Measurements from ENCODE around the gene B4GALNT4.

B4GALNT4 gene

GRCh38 chr11:413120-414081, 44.1 kb downstream of the B4GALNT4 start:
- DNase-seq (peak; percentile 60), ATAC-seq (ENCODE audit: insufficient read depth, low read depth) (no peak)
- Histone ChIP-seq H3K4me2 (ENCODE audit: insufficient read depth, low read length) (peak overlapping the region; percentile 84), H3K27ac (ENCODE audit: low read length) (peak overlapping the region; percentile 94), H3K4me1 (ENCODE audit: insufficient read depth, low read length) (peaks cover 57% of the 10 kb centered on the region), H3K79me2 (ENCODE audit: insufficient read depth, low read length) (peaks cover 16% of the 10 kb centered on the region), H3K27me3 (ENCODE audit: insufficient read depth, low read length, poor library complexity) (peaks cover 8% of the 10 kb centered on the region), H3K36me3 (ENCODE audit: insufficient read depth, low read length) (no peaks in the 10 kb centered on the region; the same call in 1 of the 2 replicates), H3K9me3 (ENCODE audit: insufficient read depth, low read length, severe bottlenecking) (no peaks in the 10 kb centered on the region), H3K9ac (ENCODE audit: low read depth, low read length) (peak overlapping the region; percentile 12; the same call in 1 of the 2 replicates), H4K20me1 (ENCODE audit: insufficient read depth, low read length) (peaks cover 4% of the 10 kb centered on the region; the same call in 1 of the 2 replicates), H3K4me3 (ENCODE audit: low read depth in 1 of 2, low read length in 2 of 2) (peak overlapping the region in 1 of 2 experiments; percentile 80; a peak in 1 of 4 replicates), H2AFZ (ENCODE audit: low read depth, low read length) (no peak overlapping the region)
- TF ChIP-seq EZH2 (IDR thresholded peaks at IDR 0.05; ENCODE audit: borderline replicate concordance, low read depth, low read length, severe bottlenecking): no peak
- TF ChIP-seq, protein P1, sequence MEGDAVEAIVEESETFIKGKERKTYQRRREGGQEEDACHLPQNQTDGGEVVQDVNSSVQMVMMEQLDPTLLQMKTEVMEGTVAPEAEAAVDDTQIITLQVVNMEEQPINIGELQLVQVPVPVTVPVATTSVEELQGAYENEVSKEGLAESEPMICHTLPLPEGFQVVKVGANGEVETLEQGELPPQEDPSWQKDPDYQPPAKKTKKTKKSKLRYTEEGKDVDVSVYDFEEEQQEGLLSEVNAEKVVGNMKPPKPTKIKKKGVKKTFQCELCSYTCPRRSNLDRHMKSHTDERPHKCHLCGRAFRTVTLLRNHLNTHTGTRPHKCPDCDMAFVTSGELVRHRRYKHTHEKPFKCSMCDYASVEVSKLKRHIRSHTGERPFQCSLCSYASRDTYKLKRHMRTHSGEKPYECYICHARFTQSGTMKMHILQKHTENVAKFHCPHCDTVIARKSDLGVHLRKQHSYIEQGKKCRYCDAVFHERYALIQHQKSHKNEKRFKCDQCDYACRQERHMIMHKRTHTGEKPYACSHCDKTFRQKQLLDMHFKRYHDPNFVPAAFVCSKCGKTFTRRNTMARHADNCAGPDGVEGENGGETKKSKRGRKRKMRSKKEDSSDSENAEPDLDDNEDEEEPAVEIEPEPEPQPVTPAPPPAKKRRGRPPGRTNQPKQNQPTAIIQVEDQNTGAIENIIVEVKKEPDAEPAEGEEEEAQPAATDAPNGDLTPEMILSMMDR (IDR thresholded peaks at IDR 0.05; ENCODE audit: borderline replicate concordance, extremely low read depth, low read length, poor library complexity, severe bottlenecking): no peak

DNA sequence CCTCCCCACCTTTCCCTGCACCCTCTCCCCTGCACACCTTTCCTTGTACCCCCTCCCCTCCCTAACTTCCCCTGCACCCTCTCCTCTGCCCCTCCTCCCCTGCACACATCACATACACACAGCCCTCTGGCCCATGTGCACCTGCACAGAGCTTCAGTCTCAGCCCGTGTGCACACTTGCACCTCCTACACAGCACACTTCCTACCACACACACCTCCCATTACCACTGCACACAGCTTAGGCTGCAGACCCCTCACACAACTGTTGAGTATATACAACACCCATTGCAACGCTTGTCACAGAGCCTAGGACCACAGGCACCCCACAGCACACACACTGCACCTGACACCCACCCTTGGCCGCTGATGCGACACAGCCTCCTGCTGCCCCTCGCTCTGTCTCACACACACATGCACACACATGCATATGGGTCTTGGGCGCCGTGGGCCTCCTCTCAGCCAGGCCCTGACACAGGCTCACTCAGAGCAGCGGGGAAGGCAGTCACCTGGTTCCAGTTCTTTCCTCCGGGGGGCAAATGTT, 45.1 kb downstream of the B4GALNT4 start:
- peak; percentile 48 for ATAC-seq (ENCODE audit: insufficient read depth, low read depth)
- Histone ChIP-seq H3K4me2 (ENCODE audit: insufficient read depth, low read length) (peak overlapping the region; percentile 84), H3K4me3 (ENCODE audit: low read depth in 1 of 2, low read length in 2 of 2) (peak overlapping the region; percentile 23 to 80)

DNA sequence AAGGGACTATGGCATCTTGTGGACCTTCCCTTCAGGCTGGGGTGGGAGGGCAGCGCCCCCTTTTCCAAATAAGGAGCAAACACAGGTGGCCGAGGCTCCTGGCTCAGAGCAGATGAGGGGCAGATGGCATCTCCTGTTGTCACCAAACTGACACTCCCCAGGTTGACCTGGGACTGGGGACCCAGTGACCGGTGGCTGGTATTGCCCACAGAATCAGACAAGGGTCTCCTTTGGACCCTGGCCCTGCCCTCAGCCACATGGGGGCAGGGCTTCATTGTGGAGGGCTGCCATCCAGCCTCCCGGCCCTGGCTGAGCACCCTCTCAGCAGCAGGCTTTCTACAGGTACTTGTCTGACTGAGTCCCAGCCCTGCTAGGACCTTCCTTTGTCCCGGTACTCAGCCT, 46.3 kb downstream of the B4GALNT4 start:
- Histone ChIP-seq H3K9ac (ENCODE audit: low read depth, low read length) (peak overlapping the region; percentile 88), H3K4me2 (ENCODE audit: insufficient read depth, low read length) (peak overlapping the region; percentile 84), H3K27ac (ENCODE audit: low read length) (peak overlapping the region; percentile 81), H3K36me3 (ENCODE audit: insufficient read depth, low read length) (no peaks in the 10 kb centered on the region), H2AFZ (ENCODE audit: low read depth, low read length) (0 out of 2 replicates have a peak overlapping the region, but pooled peaks have one; percentile 45), H3K9me3 (ENCODE audit: insufficient read depth, low read length, severe bottlenecking) (no peaks in the 10 kb centered on the region), H3K27me3 (ENCODE audit: insufficient read depth, low read length, poor library complexity) (peaks cover 8% of the 10 kb centered on the region), H3K4me3 (ENCODE audit: low read depth in 1 of 2, low read length in 2 of 2) (peak overlapping the region in 1 of 2 experiments; percentile 80; a peak in 2 of 4 replicates), H3K4me1 (ENCODE audit: insufficient read depth, low read length) (peaks cover 45% of the 10 kb centered on the region), H3K79me2 (ENCODE audit: insufficient read depth, low read length) (peaks cover 16% of the 10 kb centered on the region), H4K20me1 (ENCODE audit: insufficient read depth, low read length) (no peaks in the 10 kb centered on the region)
- DNase-seq (no peak), ATAC-seq (ENCODE audit: insufficient read depth, low read depth) (no peak)
- no peak for TF ChIP-seq EZH2 (IDR thresholded peaks at IDR 0.05; ENCODE audit: borderline replicate concordance, low read depth, low read length, severe bottlenecking)
- TF ChIP-seq, protein P1 (IDR thresholded peaks at IDR 0.05; ENCODE audit: borderline replicate concordance, extremely low read depth, low read length, poor library complexity, severe bottlenecking): peak; percentile 42

More for the DNA sequence above, 45.1 kb downstream of the B4GALNT4 start:
- Histone ChIP-seq H4K20me1 (ENCODE audit: insufficient read depth, low read length) (peaks cover under 1% of the 10 kb centered on the region; the same call in 1 of the 2 replicates), H3K36me3 (ENCODE audit: insufficient read depth, low read length) (no peaks in the 10 kb centered on the region; the same call in 1 of the 2 replicates), H3K79me2 (ENCODE audit: insufficient read depth, low read length) (peaks cover 16% of the 10 kb centered on the region), H3K9me3 (ENCODE audit: insufficient read depth, low read length, severe bottlenecking) (no peaks in the 10 kb centered on the region), H2AFZ (ENCODE audit: low read depth, low read length) (peak overlapping the region; percentile 84), H3K9ac (ENCODE audit: low read depth, low read length) (peak overlapping the region; percentile 88), H3K27me3 (ENCODE audit: insufficient read depth, low read length, poor library complexity) (peaks cover 8% of the 10 kb centered on the region), H3K27ac (ENCODE audit: low read length) (peak overlapping the region; percentile 94), H3K4me1 (ENCODE audit: insufficient read depth, low read length) (peaks cover 48% of the 10 kb centered on the region)
- peak; percentile 56 for DNase-seq
- TF ChIP-seq EZH2 (IDR thresholded peaks at IDR 0.05; ENCODE audit: borderline replicate concordance, low read depth, low read length, severe bottlenecking): no peak
- TF ChIP-seq, protein P1 (IDR thresholded peaks at IDR 0.05; ENCODE audit: borderline replicate concordance, extremely low read depth, low read length, poor library complexity, severe bottlenecking): peak; percentile 18

All from DND-41 (cell line).